Fibroblast of villous mesenchyme (primary cell): ENCODE data around the gene TNFSF11. TPM values are rescaled to one million over a fixed set of nuclear protein-coding genes. Genes with fewer than 3 reads are reported as not detected.

Experiments
- DNase-seq: peaks from one replicate; pipeline ENCODE4 v3.0.0-alpha.2; 2010; ENCODE audit warnings: low read depth
- H3K4me3 ChIP-seq: 2 replicates; pipeline ENCODE4 v1.5.1; 2011; ENCODE audit warnings: low read depth, mild to moderate bottlenecking, low read length
- CTCF ChIP-seq: IDR thresholded peaks from 2 replicates; pipeline ENCODE4 v1.5.1; 2012; ENCODE audit warnings: low read depth, mild to moderate bottlenecking, low read length; ENCODE audit not compliant: insufficient read depth
- total RNA-seq: library from RNA; depleted of rRNA; stranded (reverse); fragments of >200 nt; gene quantifications from 2 replicates; pipeline ENCODE4 v1.2.3, GENCODE V29; 2012

The TNFSF11 gene
- total RNA-seq, 1 donor, result not detected

- no peak for TF ChIP-seq CTCF
- DNase-seq, result no peak
- no peak overlapping the region for H3K4me3 ChIP-seq
These were observed 51.7 kb downstream of the TNFSF11 start for GRCh38 chr13:42625611-42626010.

GRCh38 chr13:42626176-42626860 lies 52.4 kb downstream of the TNFSF11 start:
- no peak overlapping the region for H3K4me3 ChIP-seq
- no peak for TF ChIP-seq CTCF
- no peak for DNase-seq

GRCh38 chr13:42628666-42629065 lies 54.7 kb downstream of the TNFSF11 start:
- DNase-seq, result no peak
- H3K4me3 ChIP-seq, result no peak overlapping the region
- TF ChIP-seq CTCF, result no peak

GRCh38 chr13:42631181-42631580 lies 57.2 kb downstream of the TNFSF11 start:
- H3K4me3 ChIP-seq, result no peak overlapping the region
- no peak for DNase-seq
- TF ChIP-seq CTCF, result no peak

GRCh38 chr13:42633495-42633894 lies 59.5 kb downstream of the TNFSF11 start:
- DNase-seq, result peak; percentile 30

GRCh38 chr13:42638101-42638500 lies 64.1 kb downstream of the TNFSF11 start:
- DNase-seq, result no peak
- no peak for TF ChIP-seq CTCF
- no peak overlapping the region for H3K4me3 ChIP-seq

More at GRCh38 chr13:42633495-42633894, 59.5 kb downstream of the TNFSF11 start:
- TF ChIP-seq CTCF, result no peak
- H3K4me3 ChIP-seq, result no peak overlapping the region

GRCh38 chr13:42638886-42639285 lies 64.9 kb downstream of the TNFSF11 start:
- no peak for DNase-seq
- H3K4me3 ChIP-seq, result no peak overlapping the region
- no peak for TF ChIP-seq CTCF
